Right lobe of liver (tissue), 4 donors: ENCODE data around the gene FOLR1.
"Not testable (repeated sequence)": the region's sequence is repeated elsewhere in the genome, so short reads cannot be mapped to it uniquely, and the experiment has no call there.

Source experiments
- POLR2A ChIP-seq: fragments of 450-650 bp; IDR thresholded peaks from one replicate; pipeline ENCODE4 v1.6.1; 2017; ENCODE audit warnings: antibody characterized with exemption, mild to moderate bottlenecking
- TF ChIP-seq, protein P1 (sequence below), 4 donors: fragments of 200-600 bp in 3 of 4; fragments of 450-650 bp in 1 of 4; IDR thresholded peaks; one replicate each; pipeline versions ENCODE4 v1.5.1 to v1.8.0; 2016 to 2022; ENCODE audit warnings: antibody characterized with exemption in 4 of 4, mild to moderate bottlenecking in 2 of 4
- donor health status: DM: no; HTN: no; CAD: no.
- donor health status: DM: no; HTN: no; CAD: no.
- donor health status: DM: no; HTN: yes; CAD: no.

DNA sequence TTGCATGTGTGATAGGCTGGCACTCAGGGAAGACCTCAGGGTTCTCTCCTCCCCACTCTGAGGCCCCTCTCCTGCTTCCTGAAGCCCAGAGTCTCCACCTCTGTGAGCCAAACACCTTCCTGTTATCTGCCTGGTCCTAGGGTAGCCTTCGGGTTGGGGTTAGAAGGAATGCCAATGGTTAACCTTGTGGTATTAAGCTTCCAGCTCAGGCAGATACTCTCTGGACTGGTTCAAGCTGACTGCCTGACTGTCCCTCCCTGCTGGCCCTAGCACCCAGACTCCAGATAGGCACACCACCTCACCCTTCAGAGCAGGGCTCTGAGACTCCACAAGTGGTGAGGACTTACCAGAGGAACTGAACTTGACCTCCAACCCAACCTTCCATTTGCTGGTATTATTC is 49.4 kb upstream of the FOLR1 start:
- TF ChIP-seq, protein P1, sequence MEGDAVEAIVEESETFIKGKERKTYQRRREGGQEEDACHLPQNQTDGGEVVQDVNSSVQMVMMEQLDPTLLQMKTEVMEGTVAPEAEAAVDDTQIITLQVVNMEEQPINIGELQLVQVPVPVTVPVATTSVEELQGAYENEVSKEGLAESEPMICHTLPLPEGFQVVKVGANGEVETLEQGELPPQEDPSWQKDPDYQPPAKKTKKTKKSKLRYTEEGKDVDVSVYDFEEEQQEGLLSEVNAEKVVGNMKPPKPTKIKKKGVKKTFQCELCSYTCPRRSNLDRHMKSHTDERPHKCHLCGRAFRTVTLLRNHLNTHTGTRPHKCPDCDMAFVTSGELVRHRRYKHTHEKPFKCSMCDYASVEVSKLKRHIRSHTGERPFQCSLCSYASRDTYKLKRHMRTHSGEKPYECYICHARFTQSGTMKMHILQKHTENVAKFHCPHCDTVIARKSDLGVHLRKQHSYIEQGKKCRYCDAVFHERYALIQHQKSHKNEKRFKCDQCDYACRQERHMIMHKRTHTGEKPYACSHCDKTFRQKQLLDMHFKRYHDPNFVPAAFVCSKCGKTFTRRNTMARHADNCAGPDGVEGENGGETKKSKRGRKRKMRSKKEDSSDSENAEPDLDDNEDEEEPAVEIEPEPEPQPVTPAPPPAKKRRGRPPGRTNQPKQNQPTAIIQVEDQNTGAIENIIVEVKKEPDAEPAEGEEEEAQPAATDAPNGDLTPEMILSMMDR (IDR thresholded peaks at IDR 0.05): not testable (repeated sequence)
- not testable (repeated sequence) for TF ChIP-seq POLR2A
